IMR-90 (cell line): ENCODE results near the gene STARD3. TPM values are rescaled to one million over a fixed set of nuclear protein-coding genes. Genes with fewer than 3 reads are reported as not detected.
A peak's percentile ranks its signal among the peaks of the same experiment; 100 is the strongest.

Experiments used
- ATAC-seq: fragments of 200-7000 bp; cut with Tn5 transposase; 2 replicates; pipeline ENCODE4 v1.9.1; 2020; ENCODE audit warnings: low read depth, mild to moderate bottlenecking, moderate library complexity
- BruUV-seq: library from RNA; stranded (reverse); fragments of 400-500 nt; replicated peaks from 2 replicates; lab custom pipeline; 2021; lab: Mats Ljungman, UMichigan
- CTCF ChIA-PET: fragments of 300-600 bp; formaldehyde crosslinking; extraction: SDS; loops from one replicate; lab custom pipeline; 2021; ENCODE audit warnings: antibody characterized with exemption; lab: Yijun Ruan, JAX
- POLR2A ChIA-PET: fragments of 300-600 bp; sonication (Branson Sonifier 250); formaldehyde crosslinking; loops from one replicate; lab custom pipeline; 2022; ENCODE audit warnings: antibody characterized with exemption; ENCODE audit not compliant: unreplicated experiment; lab: Charles Lee
- DNase-seq: peaks from one replicate; pipeline ENCODE4 v3.0.0; 2013
- H2AFZ ChIP-seq: replicated peaks from 2 replicates; pipeline ENCODE3; 2013; ENCODE audit warnings: low read length, mild to moderate bottlenecking; ENCODE audit not compliant: poor library complexity
- H2AK5ac ChIP-seq: 2 replicates; pipeline ENCODE4 v1.6.1; 2013; ENCODE audit warnings: low read depth, low read length, inconsistent platforms
- H2AK9ac ChIP-seq: replicated peaks from 2 replicates; pipeline ENCODE3; 2013; ENCODE audit warnings: mild to moderate bottlenecking, low read depth, low read length, moderate library complexity; ENCODE audit not compliant: poor library complexity
- H2BK120ac ChIP-seq: 2 replicates; pipeline ENCODE4 v1.6.1; 2013; ENCODE audit warnings: low read depth, low read length, inconsistent platforms
- H2BK15ac ChIP-seq: 3 replicates; pipeline ENCODE4 v1.6.1; 2013; ENCODE audit warnings: low read depth, low read length, inconsistent platforms
- H2BK20ac ChIP-seq: 2 replicates; pipeline ENCODE4 v1.6.1; 2013; ENCODE audit warnings: low read depth, mild to moderate bottlenecking, inconsistent platforms, low read length, moderate library complexity
- H2BK5ac ChIP-seq: 2 replicates; pipeline ENCODE4 v1.6.1; 2013; ENCODE audit warnings: mild to moderate bottlenecking, low read depth, low read length, inconsistent platforms; ENCODE audit not compliant: poor library complexity, severe bottlenecking
- H3K14ac ChIP-seq: replicated peaks from 2 replicates; pipeline ENCODE4 v1.6.1; 2013; ENCODE audit warnings: low read depth, low read length, inconsistent platforms
- H3K18ac ChIP-seq: 2 replicates; pipeline ENCODE4 v1.6.1; 2013; ENCODE audit warnings: low read depth, low read length, control low read depth
- H3K23ac ChIP-seq: 2 replicates; pipeline ENCODE4 v1.6.1; 2013; ENCODE audit warnings: low read depth, low read length, inconsistent platforms
- H3K27ac ChIP-seq: 2 replicates; pipeline ENCODE4 v1.5.1; 2013; ENCODE audit warnings: mild to moderate bottlenecking, control low read depth, low read length; ENCODE audit not compliant: insufficient read depth
- H3K27me3 ChIP-seq: 2 replicates; pipeline ENCODE4 v1.6.1; 2013; ENCODE audit warnings: low read length; ENCODE audit not compliant: control insufficient read depth, insufficient read depth
- H3K36me3 ChIP-seq: 2 replicates; pipeline ENCODE4 v1.6.1; 2013; ENCODE audit warnings: low read length, mixed read lengths; ENCODE audit not compliant: control insufficient read depth, insufficient read depth
- H3K4ac ChIP-seq: 2 replicates; pipeline ENCODE4 v1.6.1; 2013; ENCODE audit warnings: low read depth, low read length, inconsistent platforms
- H3K4me1 ChIP-seq: 2 replicates; pipeline ENCODE4 v1.6.1; 2013; ENCODE audit warnings: low read length, mixed read lengths; ENCODE audit not compliant: control insufficient read depth, insufficient read depth
- H3K4me2 ChIP-seq: 2 replicates; pipeline ENCODE4 v1.6.1; 2013; ENCODE audit warnings: low read depth, mild to moderate bottlenecking, control low read depth, low read length, moderate library complexity
- H3K4me3 ChIP-seq: 2 replicates; pipeline ENCODE4 v1.5.1; 2013; ENCODE audit warnings: low read depth, mild to moderate bottlenecking, control low read depth, low read length, moderate library complexity; ENCODE audit not compliant: insufficient read depth
- H3K56ac ChIP-seq: 2 replicates; pipeline ENCODE4 v1.6.1; 2013; ENCODE audit warnings: low read length, inconsistent platforms; ENCODE audit not compliant: insufficient read depth; ENCODE audit errors: extremely low read depth
- H3K79me1 ChIP-seq, 2 experiments: 2 replicates each; pipeline ENCODE4 v1.6.1; 2013; ENCODE audit warnings: low read length in 2 of 2, inconsistent platforms in 1 of 2, low read depth in 1 of 2
- H3K9ac ChIP-seq: 2 replicates; pipeline ENCODE4 v1.6.1; 2013; ENCODE audit warnings: low read depth, low read length, control low read depth
- H3K9me1 ChIP-seq: 2 replicates; pipeline ENCODE4 v1.6.1; 2013; ENCODE audit warnings: low read length, inconsistent platforms; ENCODE audit not compliant: insufficient read depth
- H3K9me3 ChIP-seq: 2 replicates; pipeline ENCODE4 v1.6.1; 2013; ENCODE audit warnings: low read length; ENCODE audit not compliant: control insufficient read depth, insufficient read depth
- H4K20me1 ChIP-seq: 2 replicates; pipeline ENCODE4 v1.6.1; 2013; ENCODE audit warnings: low read length, inconsistent platforms; ENCODE audit not compliant: insufficient read depth
- H4K5ac ChIP-seq: 2 replicates; pipeline ENCODE4 v1.6.1; 2013; ENCODE audit warnings: mild to moderate bottlenecking, low read depth, low read length, control low read depth
- H4K8ac ChIP-seq, 2 experiments: 2 replicates each; pipeline ENCODE4 v1.6.1; 2013; ENCODE audit warnings: low read depth in 2 of 2, low read length in 2 of 2, control low read depth in 1 of 2, inconsistent platforms in 1 of 2
- H4K91ac ChIP-seq: 2 replicates; pipeline ENCODE4 v1.6.1; 2013; ENCODE audit warnings: low read depth, low read length, inconsistent platforms; ENCODE audit not compliant: insufficient read depth
- BHLHE40 ChIP-seq: fragments of 150-350 bp; IDR thresholded peaks from 2 replicates; pipeline ENCODE4 v1.6.1; 2016; ENCODE audit warnings: mild to moderate bottlenecking, low read depth, low read length
- CEBPB ChIP-seq: IDR thresholded peaks from 2 replicates; pipeline ENCODE4 v1.6.1; 2012; ENCODE audit warnings: low read depth, low read length, improper control_type of control experiment
- MAFK ChIP-seq: IDR thresholded peaks from 2 replicates; pipeline ENCODE4 v1.6.1; 2012; ENCODE audit warnings: low read depth, low read length, improper control_type of control experiment
- NFE2L2 ChIP-seq: fragments of 150-350 bp; IDR thresholded peaks from 2 replicates; pipeline ENCODE4 v1.6.1; 2016; ENCODE audit warnings: low read depth, mild to moderate bottlenecking, low read length
- RFX5 ChIP-seq: IDR thresholded peaks from 2 replicates; pipeline ENCODE4 v1.8.0; 2012; ENCODE audit warnings: low read depth, mild to moderate bottlenecking, low read length, moderate library complexity
- WGBS, 2 experiments: methylation state at CpG; one replicate each; pipeline versions ENCODE4 v1.1.5 to v1.1.7; 2013; ENCODE audit warnings: missing lambda C conversion rate in 2 of 2; ENCODE audit not compliant: insufficient read length in 1 of 2; ENCODE audit errors: extremely low coverage in 2 of 2; 5-methylcytosine and 5-hydroxymethylcytosine counted together
- dilution Hi-C: fragments of 300-500 bp; cut with HindIII; formaldehyde crosslinking; loops from one replicate; pipeline ENCODE4 v1.14.3; 2018; ENCODE audit warnings: low sequenced_read_pairs; ENCODE audit not compliant: unreplicated experiment
- in situ Hi-C: fragments of 300-500 bp; cut with MboI; formaldehyde crosslinking; loops from 3 replicates; pipeline ENCODE4 v1.14.3; 2019; ENCODE audit warnings: low sequenced_read_pairs, inconsistent platforms, mixed read lengths
- intact Hi-C: fragments of 100-400 bp; cut with micrococcal nuclease; formaldehyde crosslinking; loops from 2 replicates; pipeline ENCODE4 v1.10.0; 2022
- polyA plus RNA-seq, 3 experiments: library from polyadenylated mRNA; depleted of rRNA; stranded (reverse); fragments of >200 nt; gene quantifications; 2 replicates each; pipeline ENCODE4 v1.2.3, GENCODE V29; 2012; ENCODE audit warnings: low replicate concordance in 1 of 3
- total RNA-seq: library from RNA; depleted of rRNA; stranded (reverse); fragments of >200 nt; gene quantifications from 2 replicates; pipeline ENCODE4 v1.2.3, GENCODE V29; 2012

Gene STARD3
- total and polyA plus RNA-seq, 2 of the 4 experiments (the other 2 are of a cell fraction), result 8.1 to 50.4 TPM

GRCh38 chr17:39617100-39617445, 19.9 kb upstream of the STARD3 start:
- H3K9me1 ChIP-seq, result no peaks in the 10 kb centered on the region
- no peak overlapping the region for H2BK15ac ChIP-seq
- no peak overlapping the region for H3K18ac ChIP-seq
- no peak overlapping the region for H3K4me2 ChIP-seq
- H4K8ac ChIP-seq, result no peak overlapping the region
- H2AFZ ChIP-seq, result peak overlapping the region; percentile 87
- ChIA-PET CTCF (no interaction called here), POLR2A (no interaction called here)
- no peaks in the 10 kb centered on the region for H3K4me1 ChIP-seq
- no peak overlapping the region for H4K91ac ChIP-seq
- H3K27me3 ChIP-seq, result peaks cover 57% of the 10 kb centered on the region
- no peak overlapping the region for H2BK20ac ChIP-seq
- H3K4me3 ChIP-seq, result no peak overlapping the region
- in situ Hi-C loops (no loop called here), intact Hi-C loops (no loop called here), dilution Hi-C loops (no loop called here)
- WGBS, 2 experiments, result no CpG with 5 or more reads among the region's 3 CpGs
- BruUV-seq, result no TSS peak
- ATAC-seq (no peak), DNase-seq (no peak)
- H3K23ac ChIP-seq, result peak overlapping the region; percentile 42; the same call in 1 of the 2 replicates
- no peaks in the 10 kb centered on the region for H4K20me1 ChIP-seq
- H2BK120ac ChIP-seq, result no peak overlapping the region
- no peak overlapping the region for H3K14ac ChIP-seq
- H2BK5ac ChIP-seq, result no peak overlapping the region
- TF ChIP-seq MAFK (no peak), BHLHE40 (no peak), NFE2L2 (no peak), RFX5 (no peak), CEBPB (no peak)
- H3K9ac ChIP-seq, result no peak overlapping the region
- H3K56ac ChIP-seq, result no peak overlapping the region
- H2AK9ac ChIP-seq, result no peak overlapping the region
- no peaks in the 10 kb centered on the region for H3K79me1 ChIP-seq
- H3K27ac ChIP-seq, result no peak overlapping the region
- H3K9me3 ChIP-seq, result no peaks in the 10 kb centered on the region
- H3K36me3 ChIP-seq, result no peaks in the 10 kb centered on the region
- 0 out of 2 replicates have a peak overlapping the region, but pooled peaks have one; percentile 9 for H2AK5ac ChIP-seq
- no peak overlapping the region for H3K4ac ChIP-seq
- H4K5ac ChIP-seq, result no peak overlapping the region
